ENCODE measurements around the gene PFDN6. TPM values are rescaled to one million over a fixed set of nuclear protein-coding genes. Genes with fewer than 3 reads are reported as not detected.

PFDN6 gene
- total RNA-seq, 1 donor from 2014 or later, result 117 TPM

DNA sequence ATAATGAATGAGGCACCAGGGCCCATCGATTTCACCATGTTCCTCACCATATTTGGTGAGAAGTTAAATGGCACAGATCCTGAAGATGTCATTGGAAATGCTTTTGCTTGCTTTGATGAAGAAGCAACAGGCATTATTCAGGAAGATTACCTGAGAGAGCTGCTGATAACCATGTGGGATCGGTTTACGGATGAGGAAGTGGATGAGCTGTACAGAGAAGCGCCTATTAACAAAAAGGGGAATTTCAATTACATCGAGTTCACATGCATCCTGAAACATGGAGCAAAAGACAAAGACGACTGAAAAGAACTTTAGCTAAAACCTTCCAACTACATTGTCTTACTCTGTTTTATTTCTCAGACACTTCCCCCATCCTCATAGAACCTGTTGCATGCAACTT is 49.8 kb downstream of the PFDN6 start:
- no peaks in the 10 kb centered on the region for H3K9me3 Mint-ChIP-seq
- H3K36me3 Mint-ChIP-seq (ENCODE audit: low read depth), result no peaks in the 10 kb centered on the region
- intact Hi-C loops (cut with micrococcal nuclease), result no loop called here
- peaks cover 5% of the 10 kb centered on the region for H3K27me3 Mint-ChIP-seq (ENCODE audit: low read depth)
- no peak overlapping the region for H3K4me3 Mint-ChIP-seq (ENCODE audit: low read depth)
- no peak overlapping the region for H3K27ac Mint-ChIP-seq
- DNase-seq (ENCODE audit: low spot score), result no peak
- peaks cover 15% of the 10 kb centered on the region for H3K4me1 Mint-ChIP-seq (ENCODE audit: low read depth)

Other genes starting within 250 kb of the PFDN6 start
- 57.1 and 58.9 TPM in 2 replicates for gene HLA-DPA1, start 216.0 kb upstream of the PFDN6 start, total RNA-seq
- 11.8 and 12.6 TPM in 2 replicates for gene HLA-DPB1, start 213.6 kb upstream of the PFDN6 start, total RNA-seq
- 0.34 and 0.37 TPM in 2 replicates for gene COL11A2, start 97.1 kb upstream of the PFDN6 start, total RNA-seq
- gene RXRB, start 88.9 kb upstream of the PFDN6 start, total RNA-seq, result 47.8 and 50.0 TPM in 2 replicates
- gene SLC39A7, start 88.7 kb upstream of the PFDN6 start, total RNA-seq, result 63.8 and 69.6 TPM in 2 replicates
- 14.7 and 18.2 TPM in 2 replicates for gene HSD17B8, start 84.9 kb upstream of the PFDN6 start, total RNA-seq
- 46.0 and 46.1 TPM in 2 replicates for gene RING1, start 81.1 kb upstream of the PFDN6 start, total RNA-seq
- gene VPS52, start 17.7 kb upstream of the PFDN6 start, total RNA-seq, result 53.4 and 56.7 TPM in 2 replicates
- gene RPS18, start 17.5 kb upstream of the PFDN6 start, total RNA-seq, result 3,099 and 3,143 TPM in 2 replicates
- 5.1 and 6.5 TPM in 2 replicates for gene B3GALT4, start 12.5 kb upstream of the PFDN6 start, total RNA-seq
- 87.3 and 98.3 TPM in 2 replicates for gene WDR46, start 362 bp upstream of the PFDN6 start, total RNA-seq
- 31.5 and 32.9 TPM in 2 replicates for gene RGL2, start 9.3 kb downstream of the PFDN6 start, total RNA-seq
- 274 and 276 TPM in 2 replicates for gene TAPBP, start 24.5 kb downstream of the PFDN6 start, total RNA-seq
- 10.9 and 14.4 TPM in 2 replicates for gene ZBTB22, start 28.1 kb downstream of the PFDN6 start, total RNA-seq
- 61.5 and 64.7 TPM in 2 replicates for gene DAXX, start 33.4 kb downstream of the PFDN6 start, total RNA-seq
- 78.3 and 80.9 TPM in 2 replicates for gene KIFC1, start 102.2 kb downstream of the PFDN6 start, total RNA-seq
- 33.0 and 39.1 TPM in 2 replicates for gene PHF1, start 121.4 kb downstream of the PFDN6 start, total RNA-seq
- gene CUTA, start 128.5 kb downstream of the PFDN6 start, total RNA-seq, result 143 and 146 TPM in 2 replicates
- gene SYNGAP1, start 130.5 kb downstream of the PFDN6 start, total RNA-seq, result 60.1 and 71.3 TPM in 2 replicates
- gene ZBTB9, start 165.0 kb downstream of the PFDN6 start, total RNA-seq, result 11.4 and 11.5 TPM in 2 replicates

All from activated T-helper 2 cell treated with anti-CD3 and anti-CD28 coated beads, Interferon-gamma antibody, Interleukin-2, Interleukin-4, amounts not matched to agents 10 μg/mL and 5 μg/mL and 100 μg/mL, durations not matched to agents 14 hours and 24 hours and 36 hours (primary cell).